Measurements from ENCODE around the gene MSH5. TPM values are rescaled to one million over a fixed set of nuclear protein-coding genes. Genes with fewer than 3 reads are reported as not detected.

Gene MSH5
- total RNA-seq, 1 experiment from 2014 or later, result 22.4 TPM

GRCh38 chr6:31734247-31734820 is 5.5 kb upstream of the MSH5 start:
- no peak overlapping the region for H4K91ac ChIP-seq (ENCODE audit: insufficient read length, low read depth, low read length)
- peak overlapping the region; percentile 41 for H2BK12ac ChIP-seq (ENCODE audit: insufficient read length, low read depth, low read length)
- no peak overlapping the region for H3K4ac ChIP-seq (ENCODE audit: low read depth, low read length)
- no CpG with 5 or more reads among the region's 2 CpGs for WGBS (ENCODE audit: extremely low coverage, insufficient read length, low lambda C conversion rate)
- no peak overlapping the region for H3K23ac ChIP-seq (ENCODE audit: insufficient read length, low read depth, low read length)
- Mint-ChIP-seq H3K27me3 (ENCODE audit: low read depth) (no peaks in the 10 kb centered on the region), H3K36me3 (ENCODE audit: insufficient read depth in 1 of 3, low read depth in 3 of 3) (peaks cover 36 to 41% (median 36%) of the 10 kb centered on the region in 3 experiments), H3K4me1 (peaks cover 48 to 51% of the 10 kb centered on the region in 2 experiments), H3K9me3 (no peaks in the 10 kb centered on the region; a peak in 2 of 5 replicates), H3K27ac (peak overlapping the region in 2 of 3 experiments; percentile 90 to 93; a peak in 4 of 7 replicates), H3K4me3 (peak overlapping the region; percentile 91 to 98)
- H2AFZ ChIP-seq (ENCODE audit: low read length), result no peak overlapping the region
- no peaks in the 10 kb centered on the region for H3K79me1 ChIP-seq (ENCODE audit: insufficient read depth, low read depth, low read length, poor library complexity, severe bottlenecking)
- H2AK5ac ChIP-seq (ENCODE audit: insufficient read length, low read length), result no peak overlapping the region
- no peak for DNase-seq
- no peak for TF ChIP-seq CTCF (conservative IDR thresholded peaks at IDR 0.05)
- no peak overlapping the region for H3K56ac ChIP-seq (ENCODE audit: insufficient read length, low read depth, low read length)
- H3K14ac ChIP-seq (ENCODE audit: insufficient read depth, low read length), result no peak overlapping the region
- H4K20me1 ChIP-seq (ENCODE audit: control insufficient read depth, insufficient read depth, insufficient read length), result no peaks in the 10 kb centered on the region
- H3K23me2 ChIP-seq (ENCODE audit: insufficient read length, low read depth, low read length, poor library complexity, severe bottlenecking), result peaks cover 26% of the 10 kb centered on the region
- H2BK15ac ChIP-seq (ENCODE audit: low read depth, low read length), result no peak overlapping the region
- H3K27me3 ChIP-seq (ENCODE audit: insufficient read depth, low read length), result no peaks in the 10 kb centered on the region
- no peak overlapping the region for H3K27ac ChIP-seq (ENCODE audit: insufficient read length, low read depth, low read length)
- no peak overlapping the region for H2BK5ac ChIP-seq (ENCODE audit: insufficient read length, low read length)
- H3K4me2 ChIP-seq (ENCODE audit: insufficient read depth, insufficient read length, low read length), result peak overlapping the region; percentile 87
- H3K9me3 ChIP-seq (ENCODE audit: control insufficient read depth, low read depth, low read length), result no peaks in the 10 kb centered on the region
- H3K4me1 ChIP-seq (ENCODE audit: insufficient read depth, low read length), result peaks cover 16% of the 10 kb centered on the region
- no peak overlapping the region for H2BK20ac ChIP-seq (ENCODE audit: low read depth, low read length, poor library complexity, severe bottlenecking)
- no peak overlapping the region for H3T11ph ChIP-seq (ENCODE audit: low read length)
- peak overlapping the region; percentile 22 for H3K9ac ChIP-seq (ENCODE audit: extremely low read depth, insufficient read length, low read length)
- H2BK120ac ChIP-seq (ENCODE audit: low read depth, low read length, poor library complexity, severe bottlenecking), result no peak overlapping the region
- no peak overlapping the region for H4K5ac ChIP-seq (ENCODE audit: insufficient read length, low read depth, low read length)
- H4K8ac ChIP-seq (replicated peaks; ENCODE audit: insufficient read length, low read depth, low read length), result no peak overlapping the region
- peaks cover 6% of the 10 kb centered on the region; the same call in 1 of the 2 replicates for H3K79me2 ChIP-seq (ENCODE audit: insufficient read depth, low read length)
- no peak overlapping the region for H3K18ac ChIP-seq (ENCODE audit: insufficient read length, low read depth, low read length)
